NCI-H2196 treated with DMSO at 0.1 percent for 48 hours (cell line): ENCODE measurements around the gene STIP1.

Experiments used
- DNase-seq: peaks from one replicate; lab custom pipeline; 2025; ENCODE audit not compliant: unreplicated experiment; lab: John Stamatoyannopoulos, UW

STIP1 gene

DNA sequence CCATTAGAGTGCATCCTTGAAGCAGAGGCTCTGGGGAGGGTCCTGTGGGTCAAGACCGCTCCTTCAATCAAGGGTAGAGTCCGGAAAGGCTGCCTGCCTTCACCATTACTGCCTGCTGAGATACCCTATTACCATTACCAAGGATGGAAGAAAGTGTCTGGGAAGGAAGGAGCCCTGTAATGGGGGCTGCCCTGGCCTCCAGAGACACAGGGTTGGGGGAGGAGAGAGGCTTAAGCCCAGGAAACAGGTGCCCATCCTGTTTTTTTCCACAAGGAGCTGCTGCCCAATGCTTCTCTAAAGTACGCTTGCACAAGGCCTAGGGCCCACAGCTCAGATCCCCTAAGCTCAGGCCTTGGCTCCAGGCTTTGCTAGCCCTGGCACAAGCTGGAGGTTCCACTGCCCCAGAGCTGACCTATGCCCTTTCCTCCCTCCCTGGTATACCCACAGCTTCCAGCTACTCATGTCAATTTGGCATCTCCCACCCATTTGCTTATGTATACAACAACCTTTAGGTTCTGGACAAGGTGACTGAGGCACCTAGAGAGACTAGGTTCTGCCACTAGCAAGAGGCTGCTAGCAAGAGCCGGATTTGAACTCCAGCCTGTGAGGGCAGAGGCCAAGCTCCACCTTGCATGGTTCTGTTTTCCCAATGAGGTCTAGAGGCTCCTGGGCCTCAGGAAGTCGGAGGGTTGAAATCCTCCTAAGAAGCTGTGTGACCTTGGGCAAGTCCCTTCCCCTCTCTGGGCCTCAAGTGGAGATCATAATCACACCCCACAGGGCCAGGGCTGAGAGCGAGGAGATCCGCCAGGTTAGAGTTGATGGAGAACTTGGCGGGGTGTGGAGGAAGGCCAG lies 63.8 kb downstream of the STIP1 start:
- no peak for DNase-seq

DNA sequence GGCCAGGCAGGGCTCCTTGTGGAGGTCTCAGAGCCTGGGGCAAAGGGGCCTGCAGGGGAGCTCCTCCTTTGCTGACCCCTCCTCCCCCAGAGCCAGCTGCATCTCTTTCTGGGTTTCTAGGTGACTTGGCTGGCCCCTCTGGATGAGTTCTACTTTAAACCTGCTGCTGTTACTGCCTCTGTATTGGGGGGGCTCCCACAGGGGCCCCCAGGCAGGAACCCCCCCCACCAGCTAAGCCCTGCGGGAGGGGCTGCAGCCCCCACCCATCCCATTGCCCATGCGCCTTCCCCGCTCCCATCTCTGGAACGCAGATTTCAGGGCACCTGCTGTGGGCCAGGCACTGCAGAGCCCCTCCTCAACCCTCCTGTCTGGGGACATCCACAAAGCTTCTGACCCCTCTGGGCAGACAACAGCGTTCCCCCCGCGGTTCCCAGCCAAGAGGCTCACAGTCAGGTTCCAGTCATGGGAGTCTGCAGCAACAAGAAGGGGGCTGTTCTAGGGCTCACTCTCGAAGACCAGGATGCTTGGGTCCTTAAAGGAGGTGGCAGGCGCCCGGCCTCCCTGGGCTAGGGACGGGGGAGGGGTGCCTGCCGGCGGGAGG lies 64.5 kb downstream of the STIP1 start:
- DNase-seq = no peak

DNA sequence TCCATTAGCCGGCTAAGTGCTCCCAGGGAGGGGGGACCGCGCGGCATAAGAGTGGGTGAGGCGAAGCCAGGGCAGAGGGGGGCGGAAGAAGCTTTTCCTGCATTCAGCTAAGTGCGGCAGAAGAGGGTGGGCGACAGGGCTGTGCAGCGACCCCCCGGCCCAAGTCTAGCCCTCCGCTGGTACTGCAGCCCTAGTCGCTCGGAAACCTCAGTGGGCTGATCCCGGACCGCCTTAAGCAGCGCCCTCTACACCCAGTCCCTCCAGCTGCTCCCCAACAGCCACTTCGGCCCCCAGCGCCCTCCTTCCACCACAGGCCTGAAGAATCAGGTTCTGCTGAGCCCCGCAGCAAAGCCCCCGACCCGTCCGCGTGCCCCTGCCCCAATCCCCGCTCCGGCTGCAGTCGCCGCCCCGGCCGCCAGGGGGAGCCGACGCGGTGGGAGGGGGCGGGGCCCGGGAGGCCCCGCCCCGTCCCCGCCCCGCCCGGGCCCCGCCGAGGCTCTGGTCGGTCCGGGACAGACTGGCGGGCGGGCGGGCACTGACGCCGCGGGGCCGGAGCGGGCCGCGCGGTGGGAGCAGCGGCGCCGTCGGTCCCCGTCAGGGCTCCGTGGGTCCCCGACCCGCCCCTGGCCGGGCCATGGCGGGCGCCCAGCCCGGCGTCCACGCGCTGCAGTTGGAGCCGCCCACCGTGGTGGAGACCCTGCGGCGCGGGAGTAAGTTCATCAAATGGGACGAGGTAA lies 65.2 kb downstream of the STIP1 start, which contains the start of gene PLCB3:
TSS of gene PLCB3 (plus strand) at position 515 of the 737 bp plus-strand sequence. CDS start at position 635, 120 bp downstream.
- no peak for DNase-seq

DNA sequence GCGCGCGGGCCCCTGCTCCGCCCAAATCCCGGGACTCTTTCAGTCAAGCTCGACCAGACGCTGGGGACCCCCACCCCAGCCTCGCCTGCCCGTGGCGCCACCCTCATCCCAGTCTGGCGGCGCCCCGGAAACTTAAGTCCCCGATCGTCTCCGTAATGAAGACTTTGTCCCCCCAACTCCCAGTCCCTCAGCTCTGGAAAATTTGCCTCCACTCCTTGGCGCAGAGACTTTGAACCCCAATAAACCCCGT lies 65.7 kb downstream of the STIP1 start:
- no peak for DNase-seq

DNA sequence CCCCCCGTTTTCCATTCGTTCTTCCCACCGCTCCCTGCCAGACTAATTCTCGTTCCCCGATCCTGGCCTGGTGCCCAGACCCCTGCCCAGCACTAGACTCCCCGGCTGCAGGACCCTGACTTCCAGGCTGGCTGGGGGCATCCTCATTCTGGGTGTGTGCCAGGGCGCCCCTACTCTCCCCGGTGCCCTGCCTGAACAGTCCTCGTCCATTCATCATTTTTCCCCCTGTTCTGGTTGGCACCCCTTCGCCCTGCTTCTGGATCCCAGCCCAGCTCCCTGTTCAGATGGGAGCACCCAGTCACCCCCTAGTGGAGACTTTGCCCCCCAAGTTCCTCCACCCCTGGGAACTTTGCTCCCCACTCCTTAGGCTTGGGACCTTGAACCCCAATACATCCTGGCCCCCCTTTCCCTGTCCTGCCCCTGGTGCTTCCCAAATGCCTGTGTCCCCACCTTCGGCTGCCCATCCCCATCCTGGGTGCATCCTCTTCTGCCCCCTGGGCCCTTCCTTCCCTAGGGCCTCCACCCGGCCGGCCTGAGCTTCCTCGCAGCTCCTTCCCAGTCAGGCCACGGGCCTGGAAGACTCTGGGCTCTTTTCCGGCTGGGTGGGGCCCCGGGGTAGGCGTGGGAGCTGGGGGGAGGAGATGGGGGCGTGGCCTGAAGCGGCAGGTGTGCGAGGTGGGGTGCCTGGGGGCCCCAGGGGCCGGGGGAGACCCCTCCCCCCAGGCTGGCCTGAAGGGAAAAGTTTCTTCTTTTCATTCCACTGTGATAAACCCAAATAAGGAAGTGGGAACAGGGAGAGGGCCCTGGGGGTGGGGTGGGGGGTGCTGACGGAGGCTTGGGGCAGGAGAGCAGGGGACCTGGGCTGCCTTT lies 66.3 kb downstream of the STIP1 start:
- no peak for DNase-seq

DNA sequence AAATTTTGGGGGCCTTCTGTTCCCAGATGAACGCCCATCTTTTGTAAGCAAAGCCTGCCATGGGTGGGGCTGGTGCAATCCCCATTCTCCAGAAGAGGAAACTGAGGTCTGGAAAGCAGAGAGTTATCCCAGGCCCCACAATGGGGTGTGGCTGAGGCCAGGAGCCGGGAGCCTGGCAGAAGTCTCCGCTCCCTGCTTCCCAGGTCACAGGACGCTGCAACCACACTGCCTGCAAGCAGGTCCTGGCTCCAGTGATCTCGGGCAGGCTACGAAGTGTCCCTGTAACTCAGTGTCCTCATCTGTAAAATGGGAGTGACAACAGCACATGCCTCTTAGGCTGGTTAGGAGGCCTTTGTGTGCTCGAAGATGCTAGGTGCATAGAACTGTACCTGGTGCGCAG lies 67.1 kb downstream of the STIP1 start:
- DNase-seq = no peak

DNA sequence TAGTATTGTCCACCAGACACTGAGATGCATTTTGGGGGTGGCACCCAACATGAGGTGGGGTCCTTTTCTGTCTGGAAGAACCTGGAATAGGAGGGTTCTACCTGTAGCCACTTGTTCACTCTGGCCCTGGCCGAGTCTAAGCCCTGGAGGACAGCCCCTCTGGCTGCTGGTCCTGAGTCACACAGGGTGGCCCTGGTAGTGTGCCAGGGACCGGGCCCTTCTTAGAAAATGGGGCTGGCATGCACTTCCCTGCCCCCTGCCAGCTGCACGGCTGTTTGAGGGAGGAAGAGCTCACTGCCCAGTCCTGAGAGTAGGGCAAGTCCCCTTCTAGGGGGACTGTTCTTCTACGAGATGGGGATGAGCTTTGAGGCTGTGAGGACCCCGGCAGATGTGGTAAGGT lies 67.5 kb downstream of the STIP1 start:
- DNase-seq = no peak
